ENCODE data around the gene HSF4.

HSF4 gene

GRCh38 chr16:67157892-67158635, 6.5 kb upstream of the HSF4 start:
- H3K27ac ChIP-seq, result peak overlapping the region; percentile 6; the same call in 1 of the 2 replicates
- TF ChIP-seq ZFX (IDR thresholded peaks at IDR 0.05) (no peak), CTCF (conservative IDR thresholded peaks at IDR 0.05) (no peak)

DNA sequence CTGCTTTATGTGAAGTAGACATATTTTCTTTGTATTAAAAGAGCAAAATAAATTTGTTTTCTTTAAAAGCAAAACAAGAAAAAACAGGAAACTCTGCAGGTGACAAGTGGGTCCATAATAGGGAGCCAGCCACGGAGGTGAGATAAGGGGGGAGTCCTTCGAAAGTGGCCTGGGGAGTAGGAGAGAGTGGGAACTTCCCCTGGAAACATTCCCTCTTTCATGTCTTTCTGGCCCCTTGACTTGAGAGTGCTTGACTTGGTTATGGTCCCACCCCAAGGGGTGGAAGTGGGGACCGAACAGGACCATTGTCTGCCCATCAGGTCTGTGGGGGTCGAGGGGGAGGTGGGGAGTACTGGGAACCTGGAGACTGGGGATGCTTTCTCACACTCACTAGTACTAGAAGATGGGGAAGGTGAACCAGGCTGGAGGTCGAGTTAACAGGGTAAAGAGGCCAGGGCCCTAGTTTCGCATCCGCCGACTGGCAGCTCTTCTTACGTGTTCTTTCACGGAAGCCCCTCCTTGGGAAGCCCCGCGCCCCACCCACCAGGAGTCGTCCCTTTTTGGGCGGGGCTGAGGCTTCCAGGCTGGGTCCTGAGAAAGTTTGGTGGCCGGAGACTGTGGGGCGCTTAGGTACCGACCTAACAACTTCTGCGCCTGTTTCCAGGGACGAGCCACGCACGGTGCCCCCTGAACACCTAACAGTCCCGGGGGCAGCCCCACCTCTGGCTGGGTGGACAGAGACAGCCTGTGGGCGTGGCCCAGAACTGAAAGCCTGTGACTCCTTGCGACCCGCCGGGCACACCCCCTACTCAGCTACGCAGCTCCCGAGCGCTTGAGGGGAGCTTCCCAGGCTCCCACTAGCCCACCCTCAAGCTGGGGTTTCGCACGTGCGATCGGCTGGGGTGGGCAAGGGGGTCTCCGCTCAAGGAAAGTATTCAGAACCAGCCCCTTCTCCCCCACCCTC, 5.6 kb upstream of the HSF4 start:
- TF ChIP-seq ZFX (IDR thresholded peaks at IDR 0.05) (no peak), CTCF (conservative IDR thresholded peaks at IDR 0.05) (no peak)
- H3K27ac ChIP-seq, result peak overlapping the region; percentile 90

DNA sequence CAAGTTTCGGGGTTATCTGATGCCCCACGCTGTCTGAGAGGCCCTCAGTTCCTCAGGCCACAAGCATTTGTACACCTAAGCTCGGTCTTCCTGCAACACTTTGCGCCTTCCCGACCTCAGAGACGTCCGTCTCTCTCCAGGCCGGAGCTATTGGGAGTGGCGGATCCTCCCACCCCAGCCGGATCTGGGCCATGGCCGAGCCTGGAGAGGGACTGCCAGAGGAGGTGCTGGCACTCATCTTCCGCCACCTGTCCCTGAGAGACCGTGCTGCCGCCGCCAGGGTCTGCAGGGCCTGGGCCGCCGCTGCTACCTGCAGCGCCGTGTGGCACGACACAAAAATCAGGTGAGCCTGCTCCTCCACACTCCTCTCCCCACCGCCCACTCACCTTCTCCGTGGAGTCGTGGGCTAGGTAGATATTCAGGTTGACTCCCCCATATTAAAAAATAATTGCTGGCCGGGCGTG, 2.9 kb upstream of the HSF4 start:
- peak overlapping the region; percentile 90 for H3K27ac ChIP-seq

DNA sequence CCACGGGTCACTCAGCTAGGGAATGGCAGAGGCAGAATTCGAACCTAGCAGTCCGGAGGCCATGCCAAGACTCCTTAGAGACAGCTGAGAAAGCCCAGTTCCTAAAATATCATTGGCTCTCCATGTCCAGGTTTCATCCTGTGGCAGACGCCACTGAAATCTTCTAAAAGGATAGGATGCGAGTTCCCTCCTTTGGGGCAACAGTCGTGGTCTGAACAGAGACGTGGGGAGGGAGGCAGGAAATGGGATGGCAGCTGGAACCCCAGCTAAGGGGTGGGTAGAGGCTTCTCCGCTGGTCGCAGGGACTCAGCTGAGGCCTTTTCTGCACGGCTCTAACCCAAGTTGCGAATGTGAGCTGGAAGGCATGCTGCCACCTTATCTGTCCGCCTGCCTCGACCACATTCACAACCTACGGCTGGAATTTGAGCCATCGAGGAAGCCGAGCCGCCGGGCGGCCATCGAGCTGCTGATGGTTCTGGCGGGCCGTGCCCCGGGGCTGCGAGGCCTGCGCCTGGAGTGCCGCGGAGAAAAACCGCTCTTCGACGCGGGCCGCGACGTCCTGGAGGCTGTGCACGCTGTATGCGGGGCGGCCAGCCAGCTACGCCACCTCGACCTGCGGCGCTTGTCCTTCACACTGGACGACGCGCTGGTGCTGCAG, 1.9 kb upstream of the HSF4 start:
- peak overlapping the region; percentile 90 for H3K27ac ChIP-seq
- no peak for TF ChIP-seq CTCF (conservative IDR thresholded peaks at IDR 0.05)
- TF ChIP-seq ZFX (IDR thresholded peaks at IDR 0.05), result no peak

More for the DNA sequence above, 2.9 kb upstream of the HSF4 start:
- no peak for TF ChIP-seq CTCF (conservative IDR thresholded peaks at IDR 0.05)
- no peak for TF ChIP-seq ZFX (IDR thresholded peaks at IDR 0.05)

DNA sequence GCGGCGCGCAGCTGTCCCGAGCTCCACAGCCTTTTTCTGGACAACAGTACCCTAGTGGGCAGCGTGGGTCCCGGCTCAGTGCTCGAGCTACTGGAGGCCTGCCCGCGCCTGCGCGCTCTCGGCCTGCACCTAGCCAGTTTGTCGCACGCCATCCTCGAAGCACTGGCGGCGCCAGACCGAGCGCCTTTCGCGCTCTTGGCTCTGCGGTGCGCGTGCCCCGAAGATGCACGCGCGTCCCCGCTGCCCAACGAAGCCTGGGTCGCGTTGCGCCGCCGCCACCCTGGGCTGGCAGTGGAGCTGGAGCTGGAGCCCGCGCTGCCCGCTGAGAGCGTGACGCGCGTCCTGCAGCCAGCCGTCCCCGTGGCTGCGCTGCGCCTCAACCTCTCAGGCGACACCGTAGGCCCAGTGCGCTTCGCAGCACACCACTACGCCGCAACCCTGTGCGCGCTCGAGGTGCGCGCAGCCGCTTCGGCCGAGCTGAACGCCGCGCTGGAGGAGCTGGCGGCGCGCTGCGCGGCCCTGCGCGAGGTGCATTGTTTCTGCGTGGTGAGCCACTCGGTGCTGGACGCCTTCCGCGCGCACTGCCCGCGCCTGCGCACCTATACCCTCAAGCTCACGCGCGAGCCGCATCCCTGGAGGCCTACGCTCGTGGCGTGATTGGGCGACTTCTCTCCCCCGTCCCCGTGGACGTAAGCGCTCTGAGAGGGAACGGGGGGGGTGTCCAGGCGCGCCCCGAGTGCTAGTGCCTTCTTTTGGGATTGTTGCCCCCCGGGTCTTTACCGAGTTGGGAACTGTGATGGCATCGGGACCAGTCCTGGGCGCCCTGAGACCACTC, 1.2 kb upstream of the HSF4 start:
- H3K27ac ChIP-seq, result no peak overlapping the region; the same call in 1 of the 2 replicates
- no peak for TF ChIP-seq CTCF (conservative IDR thresholded peaks at IDR 0.05)
- no peak for TF ChIP-seq ZFX (IDR thresholded peaks at IDR 0.05)

DNA sequence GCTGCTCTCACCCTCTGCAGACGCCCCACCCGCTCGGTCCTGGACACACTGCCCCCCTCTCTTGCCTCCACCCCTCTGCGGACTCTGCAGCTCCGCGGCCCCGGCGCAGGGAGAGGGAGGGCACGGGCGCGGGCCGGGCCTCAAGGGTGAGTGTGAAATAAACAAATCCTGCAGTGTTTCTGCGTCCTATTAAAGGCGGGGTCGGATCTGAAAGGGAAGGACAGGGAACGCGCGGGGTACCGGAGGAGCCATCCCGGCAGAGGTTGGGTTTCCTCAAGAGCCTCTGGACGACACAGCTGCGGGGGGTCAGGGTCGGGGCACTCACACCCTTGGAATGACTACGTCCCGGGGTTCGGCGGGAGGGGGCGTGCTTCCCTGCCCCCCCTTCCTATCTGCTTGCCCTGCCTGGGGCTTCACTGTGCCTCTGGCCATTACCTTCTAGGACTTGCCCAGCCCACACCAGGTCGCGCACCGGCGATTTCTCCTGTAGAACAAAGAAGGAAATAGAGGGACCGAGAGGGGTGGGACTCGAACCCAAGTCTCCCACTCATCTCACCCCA, 466 bp upstream of the HSF4 start:
- TF ChIP-seq ZFX (IDR thresholded peaks at IDR 0.05), result no peak
- no peak for TF ChIP-seq CTCF (conservative IDR thresholded peaks at IDR 0.05)
- H3K27ac ChIP-seq, result peak overlapping the region; percentile 62; the same call in 1 of the 2 replicates

Measured in C4-2B (cell line).